ENCODE measurements around the gene PRDM15. TPM values are rescaled to one million over a fixed set of nuclear protein-coding genes. Genes with fewer than 3 reads are reported as not detected.

Gene PRDM15
- total RNA-seq, 6 experiments from 2014 or later, result 3.4 to 4.9 (median 4.0) TPM

DNA sequence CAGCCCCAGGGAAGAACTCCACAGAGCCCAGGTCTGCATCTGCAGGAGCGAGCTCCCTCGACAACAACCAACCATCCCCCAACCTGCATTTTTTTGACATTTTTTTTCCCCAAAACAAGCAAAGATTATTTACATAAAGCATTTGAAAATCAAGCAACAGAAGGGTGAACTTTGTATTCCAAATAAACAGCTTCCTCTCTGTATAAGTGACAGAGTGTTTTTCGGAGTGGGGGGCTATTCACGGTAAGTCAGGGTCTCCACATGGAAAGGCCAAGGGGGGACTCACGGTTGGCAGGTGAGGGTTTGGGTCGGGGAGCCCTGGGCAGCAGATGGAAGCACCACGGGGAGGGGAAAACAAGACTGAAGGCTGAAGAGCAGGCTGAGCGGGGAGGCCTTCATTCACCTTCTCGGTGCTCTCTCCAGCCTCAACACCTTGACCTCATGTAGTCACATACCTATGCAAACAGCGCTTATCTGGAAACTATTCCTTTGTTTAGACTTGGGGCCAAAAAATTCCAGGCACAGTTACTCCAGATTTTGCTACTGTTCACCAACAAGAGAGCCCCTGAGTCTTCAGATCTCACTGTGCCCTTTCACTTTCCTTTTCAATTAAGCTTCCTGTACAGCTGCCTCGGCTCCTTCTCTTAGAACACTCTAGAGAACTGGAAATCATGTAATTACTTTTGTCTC, 47.1 kb upstream of the PRDM15 start:
- no peak for TF ChIP-seq CTCF (IDR thresholded peaks at IDR 0.05)
- Mint-ChIP-seq H3K4me1 (ENCODE audit: low read depth) (peaks cover 37% of the 10 kb centered on the region), H3K4me3 (peak overlapping the region; percentile 70), H3K36me3 (ENCODE audit: low read depth) (no peaks in the 10 kb centered on the region), H3K9me3 (no peaks in the 10 kb centered on the region), H3K27me3 (ENCODE audit: insufficient read depth) (no peaks in the 10 kb centered on the region), H3K27ac (peak overlapping the region; percentile 74)
- DNase-seq, result no peak

- no peak for TF ChIP-seq CTCF (IDR thresholded peaks at IDR 0.05)
- H3K4me1 Mint-ChIP-seq (ENCODE audit: low read depth), result peaks cover 31% of the 10 kb centered on the region
- H3K27me3 Mint-ChIP-seq (ENCODE audit: insufficient read depth), result no peaks in the 10 kb centered on the region
- H3K4me3 Mint-ChIP-seq, result no peak overlapping the region
- no peak overlapping the region for H3K27ac Mint-ChIP-seq
- H3K9me3 Mint-ChIP-seq, result no peaks in the 10 kb centered on the region
- H3K36me3 Mint-ChIP-seq (ENCODE audit: low read depth), result no peaks in the 10 kb centered on the region
- no peak for DNase-seq
Measured at GRCh38 chr21:41925767-41926116, 46.6 kb upstream of the PRDM15 start.

DNA sequence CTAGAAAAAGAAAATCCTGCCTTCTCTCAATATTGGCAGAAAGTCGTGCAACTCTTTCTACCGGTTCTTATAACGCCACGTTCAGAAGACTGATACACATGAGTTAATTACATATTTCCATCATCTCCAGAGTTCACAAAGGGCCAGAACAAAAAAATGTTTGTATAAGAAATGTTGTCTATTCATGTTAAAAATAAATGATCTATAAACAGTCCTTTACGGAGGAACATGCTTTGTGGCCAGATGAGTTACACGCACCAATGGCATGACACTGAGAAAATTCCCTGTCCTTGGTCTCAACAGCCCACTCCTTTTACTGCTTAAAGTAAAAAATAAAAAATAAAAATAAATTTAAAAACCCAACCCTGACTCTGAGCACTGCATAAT, 45.2 kb upstream of the PRDM15 start:
- H3K9me3 Mint-ChIP-seq, result no peaks in the 10 kb centered on the region
- H3K27ac Mint-ChIP-seq, result peak overlapping the region; percentile 44; the same call in 1 of the 2 replicates
- H3K36me3 Mint-ChIP-seq (ENCODE audit: low read depth), result no peaks in the 10 kb centered on the region
- peaks cover 30% of the 10 kb centered on the region for H3K4me1 Mint-ChIP-seq (ENCODE audit: low read depth)
- DNase-seq, result no peak
- no peaks in the 10 kb centered on the region for H3K27me3 Mint-ChIP-seq (ENCODE audit: insufficient read depth)
- TF ChIP-seq CTCF (IDR thresholded peaks at IDR 0.05), result no peak
- no peak overlapping the region; the same call in 1 of the 2 replicates for H3K4me3 Mint-ChIP-seq

DNA sequence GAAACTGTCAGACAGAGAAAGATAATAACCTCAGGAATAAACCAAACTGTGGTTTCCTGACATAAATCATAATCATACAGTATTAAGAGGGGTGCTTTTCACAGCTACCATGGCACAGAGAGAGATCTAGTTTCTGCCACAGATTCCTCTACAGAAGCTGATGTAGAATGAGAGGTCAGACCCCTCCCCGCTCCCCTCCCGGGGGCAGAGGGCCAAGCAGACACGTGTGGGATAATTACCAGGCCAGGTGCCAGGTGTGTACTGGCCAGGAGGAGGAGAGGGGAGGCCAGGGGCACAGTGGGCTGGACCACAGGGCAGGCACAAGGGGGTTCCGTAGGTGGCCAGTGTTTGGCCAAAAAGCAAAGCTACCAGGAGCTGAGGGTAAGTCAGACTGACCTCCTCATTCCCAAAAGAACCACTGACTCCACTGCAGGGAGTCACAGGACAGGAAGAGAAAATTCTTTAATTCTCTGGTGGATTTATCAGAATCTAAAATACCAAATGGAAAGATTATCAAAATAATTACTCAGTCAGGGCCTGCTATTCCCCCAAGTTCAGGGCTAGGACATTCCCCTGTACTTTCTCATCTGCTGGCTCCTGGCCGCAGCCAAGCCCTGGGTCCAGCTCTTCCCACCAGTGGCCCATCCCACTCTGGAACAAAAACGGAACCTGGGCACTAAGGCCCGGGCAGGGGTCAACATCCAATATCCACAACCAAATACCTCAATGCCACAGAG, 44.7 kb upstream of the PRDM15 start:
- DNase-seq, result no peak
- Mint-ChIP-seq H3K36me3 (ENCODE audit: low read depth) (no peaks in the 10 kb centered on the region), H3K4me3 (no peak overlapping the region; the same call in 1 of the 2 replicates), H3K9me3 (no peaks in the 10 kb centered on the region), H3K27me3 (ENCODE audit: insufficient read depth) (no peaks in the 10 kb centered on the region), H3K27ac (peak overlapping the region; percentile 44; the same call in 1 of the 2 replicates), H3K4me1 (ENCODE audit: low read depth) (peaks cover 30% of the 10 kb centered on the region)
- no peak for TF ChIP-seq CTCF (IDR thresholded peaks at IDR 0.05)

DNA sequence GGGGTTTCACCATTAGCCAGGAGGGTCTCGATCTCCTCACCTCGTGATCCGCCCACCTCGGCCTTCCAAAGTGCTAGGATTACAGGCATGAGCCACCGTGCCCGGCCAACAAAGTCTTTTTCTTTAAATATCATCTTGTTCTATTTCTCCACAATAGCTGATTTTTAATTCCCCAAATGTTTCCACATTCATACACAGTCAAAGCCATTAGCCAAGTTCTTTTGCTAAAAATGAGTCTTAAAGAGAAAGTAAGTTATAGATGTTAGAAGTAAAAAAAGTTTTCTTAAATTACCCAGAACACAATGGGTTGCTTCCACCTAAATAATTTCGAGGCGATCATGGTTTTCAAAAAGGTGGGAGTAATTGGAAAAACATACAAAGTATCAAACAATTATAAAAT, 44.0 kb upstream of the PRDM15 start:
- Mint-ChIP-seq H3K4me3 (no peak overlapping the region; the same call in 1 of the 2 replicates), H3K27ac (peak overlapping the region; percentile 44; the same call in 1 of the 2 replicates), H3K4me1 (ENCODE audit: low read depth) (peaks cover 30% of the 10 kb centered on the region), H3K36me3 (ENCODE audit: low read depth) (no peaks in the 10 kb centered on the region), H3K27me3 (ENCODE audit: insufficient read depth) (no peaks in the 10 kb centered on the region), H3K9me3 (no peaks in the 10 kb centered on the region)
- DNase-seq, result no peak
- TF ChIP-seq CTCF (IDR thresholded peaks at IDR 0.05), result no peak

Data from HFFc6 (cell line).